HG03457 (cell line): ENCODE measurements around the gene TWIST2.

Experiments used
- ATAC-seq: cut with Tn5 transposase; IDR thresholded peaks from one replicate; pipeline ENCODE4 v1.9.1; 2021; ENCODE audit warnings: moderate number of reproducible peaks; ENCODE audit not compliant: unreplicated experiment

The TWIST2 gene

DNA sequence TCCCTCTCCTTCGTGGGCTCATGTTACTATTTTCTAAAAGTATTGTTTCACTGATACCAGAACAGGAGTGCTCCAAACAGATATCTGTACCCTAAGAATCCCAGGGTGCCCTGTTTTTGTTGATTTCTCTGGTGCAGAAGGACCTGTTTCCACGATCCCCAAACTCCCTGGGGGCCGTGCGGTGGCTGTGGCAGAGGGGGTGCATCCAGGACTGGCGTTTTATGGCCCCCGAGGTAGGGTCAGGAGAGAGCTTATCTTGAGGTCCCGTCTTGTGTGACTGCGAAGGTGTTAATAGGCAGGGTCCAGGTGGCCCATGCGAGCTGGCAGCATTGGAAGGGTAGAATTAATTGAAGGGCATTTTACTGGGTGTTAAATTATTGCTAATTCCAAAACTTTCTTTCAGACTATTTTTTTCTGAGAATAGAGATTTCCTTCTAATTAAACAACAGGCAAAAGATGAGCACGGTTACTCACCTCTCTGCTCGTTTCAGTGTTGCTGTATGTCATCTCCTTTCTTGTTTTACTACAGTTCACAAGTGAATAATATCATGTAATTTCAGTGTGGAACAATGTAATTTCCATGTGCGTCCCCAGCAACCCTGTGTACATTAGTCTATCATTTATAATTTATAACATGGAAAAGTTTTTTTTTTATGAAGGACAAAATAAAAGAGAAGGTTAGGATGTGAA lies 8.2 kb downstream of the TWIST2 start:
- no peak for ATAC-seq

DNA sequence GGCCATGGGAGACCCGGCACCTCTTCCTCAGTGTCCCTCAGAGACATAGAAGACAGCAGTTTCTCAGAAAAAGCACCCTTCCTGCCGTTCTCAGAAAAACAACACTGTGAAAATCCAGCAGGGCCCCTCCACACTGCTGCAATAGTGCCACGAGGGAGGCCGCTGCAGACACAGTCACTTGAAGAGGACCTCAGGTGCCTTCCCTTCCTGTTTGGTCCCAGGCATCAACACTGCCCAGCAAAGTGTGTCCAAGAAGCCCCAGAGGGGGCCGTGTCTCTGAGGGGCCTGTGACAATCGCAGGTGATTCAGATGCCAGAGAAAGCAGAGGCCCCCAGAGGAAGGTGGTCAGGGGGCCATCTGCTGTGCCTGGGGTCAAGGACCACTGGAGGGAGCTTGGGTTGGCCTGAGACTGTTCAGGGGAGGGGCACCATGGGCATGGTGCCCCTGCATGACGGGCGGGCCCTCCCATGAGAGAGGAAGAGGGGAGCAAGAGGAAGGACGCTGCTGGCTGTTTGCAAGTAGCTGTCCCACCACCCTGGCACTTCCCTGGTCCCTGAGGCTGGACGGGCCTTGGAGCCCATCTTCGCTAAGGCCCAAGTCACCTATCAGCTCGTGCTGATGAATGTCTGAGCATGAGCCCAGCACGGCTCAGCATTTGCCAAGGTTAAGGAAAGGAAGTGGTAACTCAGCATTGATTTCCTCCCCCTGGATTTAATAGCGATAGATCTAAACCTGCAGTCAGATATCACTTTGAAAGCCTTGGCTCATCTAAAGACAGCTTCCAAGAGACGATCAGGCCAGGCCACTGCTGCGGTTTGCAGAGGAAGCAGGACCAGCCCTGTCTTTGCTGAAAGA lies 9.1 kb downstream of the TWIST2 start:
- ATAC-seq: no peak

DNA sequence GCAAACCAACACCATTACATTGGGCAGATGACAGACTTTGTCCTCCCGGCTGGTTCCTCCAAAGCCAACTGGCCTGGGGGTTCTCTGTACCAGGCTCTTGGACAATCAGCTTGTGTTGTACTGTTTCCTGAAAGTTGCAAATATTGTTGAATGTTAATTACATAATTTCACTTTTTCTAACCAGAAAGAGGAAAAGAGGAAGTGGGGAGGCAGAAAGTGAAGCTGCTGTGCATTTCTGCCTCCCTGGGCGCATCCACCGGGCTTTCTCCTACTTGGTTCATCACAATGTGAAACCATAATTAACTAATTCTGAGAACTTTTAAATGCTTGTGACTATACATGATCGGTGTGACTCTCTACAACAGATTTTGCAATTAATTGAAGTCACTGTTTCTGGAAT lies 10.1 kb downstream of the TWIST2 start:
- ATAC-seq: no peak

DNA sequence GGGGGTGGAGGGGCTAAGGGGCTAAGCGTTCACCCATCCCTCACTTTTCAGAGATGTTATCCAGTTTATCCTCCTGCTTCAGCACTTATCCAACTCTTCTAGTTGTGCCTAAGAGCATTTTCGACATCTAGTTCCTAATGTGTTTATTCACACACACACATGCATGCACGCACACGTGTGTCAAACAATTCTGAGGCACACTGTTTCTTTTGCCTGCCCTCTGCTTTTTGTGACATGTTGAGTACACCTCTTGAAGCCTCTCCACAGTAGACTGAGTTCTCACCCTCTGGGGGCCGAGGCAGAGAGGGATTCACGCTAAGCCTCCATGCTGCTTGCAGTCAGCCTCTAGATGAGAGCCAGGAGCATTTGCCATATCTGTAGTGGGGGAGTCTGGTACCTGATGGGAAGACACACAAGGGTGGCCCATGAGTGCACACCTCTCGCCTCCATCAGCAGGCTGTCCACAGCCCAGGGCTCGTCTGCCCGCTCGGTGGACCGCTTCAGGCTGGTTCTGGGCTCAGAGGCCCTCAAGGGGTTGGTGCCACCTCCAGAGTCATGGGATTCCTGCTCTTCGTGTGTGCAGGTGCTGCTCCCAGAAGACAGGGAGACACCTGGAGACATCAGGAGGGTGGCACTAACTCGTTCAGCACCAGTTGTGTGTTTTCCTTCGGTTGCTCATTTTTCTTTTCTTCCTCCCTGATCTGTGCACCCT lies 11.9 kb downstream of the TWIST2 start:
- ATAC-seq: no peak

DNA sequence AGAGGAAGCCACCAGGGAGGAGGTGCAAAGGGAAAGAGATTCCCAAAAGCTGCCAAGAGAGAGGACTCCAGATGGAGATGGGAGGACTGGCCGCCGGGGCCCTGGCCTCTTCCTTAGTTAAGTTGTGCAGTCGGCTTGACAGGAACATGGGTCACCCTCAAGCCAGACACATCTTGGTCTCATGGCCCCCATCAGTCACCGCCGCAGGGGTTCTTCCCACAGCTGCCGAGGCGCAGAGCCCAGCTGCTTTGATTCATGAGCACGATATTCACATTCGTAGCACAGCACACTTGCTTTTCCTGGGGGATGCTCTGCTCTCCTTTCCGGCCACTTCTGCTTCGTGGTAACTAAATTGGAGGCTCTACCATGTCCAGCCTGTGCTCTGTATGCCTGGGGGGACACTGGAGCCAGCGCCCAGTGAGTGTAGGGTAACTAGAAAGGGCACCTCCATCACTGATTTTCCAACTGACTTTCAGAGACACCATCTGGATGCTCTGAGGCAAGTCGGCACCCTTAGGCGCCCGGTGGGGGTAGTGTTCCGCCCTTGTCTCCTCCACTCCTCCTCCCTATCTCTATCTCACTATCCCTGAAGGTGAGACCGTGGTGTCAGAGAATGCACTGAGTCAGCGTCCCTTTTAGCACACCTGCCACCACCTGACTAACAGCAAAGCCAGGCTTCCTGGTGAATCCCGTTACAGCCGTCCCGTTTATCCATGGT lies 13.3 kb downstream of the TWIST2 start:
- no peak for ATAC-seq

DNA sequence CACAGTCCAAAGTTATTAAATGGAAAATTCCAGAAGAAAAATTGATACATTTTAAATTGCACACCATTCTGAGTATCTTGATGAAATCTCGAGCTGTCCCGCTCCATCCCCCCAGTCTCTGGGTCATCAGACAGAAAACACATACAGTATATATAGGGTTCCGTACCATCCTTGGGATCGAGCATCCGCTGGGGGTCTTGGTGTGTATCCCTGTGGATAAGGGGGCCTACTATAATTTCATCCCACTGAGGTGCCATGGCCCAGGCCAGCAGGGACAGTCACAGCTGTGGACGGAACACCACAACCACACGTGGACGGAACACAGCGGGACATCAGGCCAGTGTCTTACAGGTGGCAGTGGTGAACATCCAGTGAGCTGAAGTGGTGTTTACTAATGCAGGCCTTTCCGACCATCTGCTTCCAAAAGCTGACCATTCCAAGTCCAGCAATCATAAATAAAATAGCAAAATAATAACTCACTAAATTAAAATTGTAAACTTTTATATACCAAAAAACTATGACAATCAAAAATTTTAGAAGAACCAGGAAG lies 14.0 kb downstream of the TWIST2 start:
- no peak for ATAC-seq

DNA sequence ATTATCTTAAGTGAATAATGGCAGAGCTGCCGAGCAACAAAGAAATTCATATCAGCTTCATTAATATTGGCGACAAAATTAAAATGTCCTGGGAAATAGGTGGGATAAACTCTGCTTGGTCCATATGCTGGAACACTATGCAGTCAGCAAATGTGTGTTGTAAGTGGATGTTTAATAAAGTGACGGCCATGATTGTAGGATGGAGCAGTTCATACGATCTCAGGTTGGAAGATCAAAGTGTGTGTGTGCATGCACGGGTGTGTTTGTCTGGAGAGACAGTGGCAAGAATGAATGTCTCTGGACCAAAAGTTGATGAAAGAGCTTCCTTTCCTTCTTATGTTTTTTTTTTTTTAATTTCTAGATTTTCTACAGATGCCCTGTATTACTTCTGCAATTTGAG lies 14.8 kb downstream of the TWIST2 start:
- no peak for ATAC-seq

DNA sequence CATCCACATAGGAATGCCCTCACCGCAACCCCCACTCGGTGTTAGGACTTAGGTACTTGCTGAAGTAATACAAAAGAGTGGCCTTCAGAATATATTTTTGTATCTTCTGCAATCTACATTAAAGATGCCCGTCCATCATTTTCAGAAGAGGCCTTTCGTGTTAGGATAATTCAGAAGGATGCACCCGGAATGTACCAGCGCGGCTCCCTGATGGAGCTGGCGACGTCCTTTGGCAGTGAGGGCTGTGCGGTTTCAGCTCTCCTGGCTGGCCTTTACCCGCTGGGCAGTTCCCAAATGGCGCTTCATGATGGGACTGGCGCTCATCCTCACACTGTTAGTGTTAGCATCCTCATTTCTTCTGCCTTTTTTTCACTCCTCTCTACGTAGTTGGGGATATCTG lies 15.3 kb downstream of the TWIST2 start:
- ATAC-seq: no peak

DNA sequence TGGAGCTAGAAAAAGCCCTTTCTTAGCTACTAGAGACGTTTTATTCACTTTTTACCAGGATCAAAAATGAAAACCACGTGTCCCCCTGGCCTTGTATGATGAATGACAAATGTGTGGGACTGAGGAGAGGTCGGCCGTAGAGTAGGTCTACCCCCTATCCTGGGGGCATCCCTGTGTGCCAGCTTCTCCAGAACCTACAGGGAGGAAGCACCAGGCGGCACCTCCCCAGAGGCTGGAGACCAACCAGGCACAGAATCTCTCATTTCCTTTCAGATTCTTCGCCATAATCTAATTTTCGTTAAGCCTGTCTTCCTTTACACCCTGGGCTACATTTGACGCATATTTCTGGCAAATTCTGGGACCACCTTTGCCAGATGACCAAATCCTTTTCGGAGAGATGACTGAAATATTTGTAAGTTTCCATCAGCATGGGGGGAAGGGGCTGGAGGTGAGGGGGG lies 15.9 kb downstream of the TWIST2 start:
- ATAC-seq: no peak

DNA sequence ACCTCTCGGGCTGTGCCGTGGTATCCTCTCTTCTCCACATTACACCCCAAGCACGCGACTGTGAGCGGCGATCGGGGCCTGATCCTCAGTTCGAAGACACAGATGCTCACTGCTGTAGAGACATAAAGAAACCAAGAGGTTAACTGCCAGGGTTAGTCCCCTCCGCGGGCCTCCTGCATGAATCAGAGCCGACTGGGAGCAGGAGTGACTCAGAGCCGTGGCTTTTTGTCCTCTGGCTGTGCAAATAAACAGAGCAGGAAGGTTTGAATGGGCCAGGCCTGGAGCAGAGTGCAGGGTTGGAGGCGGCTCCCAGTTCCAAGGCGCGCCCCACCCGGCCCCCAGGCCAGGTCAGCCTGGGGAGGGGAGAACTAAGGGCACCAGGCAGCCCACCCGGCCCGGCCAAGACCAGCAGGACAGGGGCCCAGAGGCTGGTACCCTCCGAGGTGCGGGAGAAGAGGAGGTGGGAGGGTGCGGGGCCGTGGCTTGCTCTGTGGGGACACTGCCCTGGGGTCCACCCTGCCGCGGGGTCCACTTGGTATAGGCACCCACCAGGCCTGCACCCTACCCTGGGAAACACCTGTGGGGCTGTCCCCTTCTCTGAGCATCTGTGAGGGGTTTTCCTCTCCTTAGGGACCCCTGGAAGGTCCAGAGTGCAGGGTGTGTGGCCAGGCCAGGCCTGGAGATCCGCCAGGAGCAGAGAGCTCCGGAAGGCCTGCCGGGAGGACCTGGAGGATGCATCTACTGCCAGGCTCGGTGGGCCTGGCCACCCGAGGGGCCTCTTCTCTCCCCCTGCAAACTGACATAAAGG lies 16.5 kb downstream of the TWIST2 start:
- no peak for ATAC-seq

DNA sequence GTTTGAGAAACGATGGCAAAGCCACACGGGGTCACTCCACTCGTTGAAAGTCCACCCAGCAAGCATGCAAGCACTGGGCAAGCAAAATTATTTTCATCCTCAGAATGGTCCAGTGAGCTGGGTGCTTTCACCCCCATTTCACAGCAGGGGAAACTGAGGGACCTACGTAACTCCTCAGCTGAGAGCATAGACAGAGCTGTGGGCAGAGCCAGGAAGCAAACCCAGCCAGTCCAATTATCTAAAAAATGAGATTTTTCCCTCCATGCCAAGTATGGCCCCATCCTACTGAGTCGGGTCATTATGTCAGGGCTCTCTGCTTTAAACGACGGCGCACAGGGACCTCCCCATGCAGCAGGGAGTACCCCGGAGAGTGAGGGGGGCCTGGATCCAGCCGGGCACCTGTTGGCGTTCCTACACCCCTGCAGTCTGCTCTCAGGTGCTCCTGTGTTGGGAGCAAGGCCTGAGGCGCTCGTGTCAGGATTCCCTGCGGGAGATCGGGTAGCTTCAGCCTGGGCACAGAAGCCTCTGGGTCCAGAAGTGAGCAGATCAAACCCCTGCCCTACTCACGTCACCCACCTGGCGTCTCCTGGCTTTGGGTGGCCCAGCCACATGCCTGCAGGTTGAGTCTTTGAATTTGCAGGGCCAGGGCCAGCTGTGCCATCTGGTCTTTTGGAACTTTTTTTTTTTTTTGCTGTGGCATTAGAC lies 17.3 kb downstream of the TWIST2 start:
- no peak for ATAC-seq

DNA sequence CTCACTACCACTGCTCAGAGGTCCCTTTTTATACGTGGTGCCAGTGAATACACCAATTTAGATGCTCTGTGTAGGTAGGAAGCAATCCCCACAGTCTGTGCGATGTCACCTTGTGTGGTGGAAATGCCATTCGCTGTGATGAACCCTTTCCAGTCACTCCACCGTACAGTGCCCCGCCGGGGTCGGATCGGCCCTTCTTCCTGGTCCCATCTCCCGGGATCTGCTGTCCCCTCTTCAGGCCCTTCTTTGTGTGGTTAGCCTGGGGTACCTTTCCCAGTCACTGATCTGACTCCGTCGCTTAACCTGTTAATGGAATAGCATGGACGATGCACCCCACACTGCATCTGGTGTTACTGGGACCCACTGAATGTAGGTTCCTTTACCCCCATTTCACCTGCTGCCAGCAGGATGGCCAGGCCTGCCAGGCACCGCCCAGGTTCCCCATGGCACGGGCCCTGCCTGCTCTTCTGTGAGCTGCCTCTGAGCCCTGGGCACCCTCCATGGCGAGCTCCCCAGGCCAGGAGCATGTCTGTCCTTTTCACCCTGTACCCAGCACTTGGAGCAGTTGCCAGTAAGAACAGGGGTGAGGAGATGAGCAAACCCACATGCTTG lies 18.0 kb downstream of the TWIST2 start:
- ATAC-seq: no peak

DNA sequence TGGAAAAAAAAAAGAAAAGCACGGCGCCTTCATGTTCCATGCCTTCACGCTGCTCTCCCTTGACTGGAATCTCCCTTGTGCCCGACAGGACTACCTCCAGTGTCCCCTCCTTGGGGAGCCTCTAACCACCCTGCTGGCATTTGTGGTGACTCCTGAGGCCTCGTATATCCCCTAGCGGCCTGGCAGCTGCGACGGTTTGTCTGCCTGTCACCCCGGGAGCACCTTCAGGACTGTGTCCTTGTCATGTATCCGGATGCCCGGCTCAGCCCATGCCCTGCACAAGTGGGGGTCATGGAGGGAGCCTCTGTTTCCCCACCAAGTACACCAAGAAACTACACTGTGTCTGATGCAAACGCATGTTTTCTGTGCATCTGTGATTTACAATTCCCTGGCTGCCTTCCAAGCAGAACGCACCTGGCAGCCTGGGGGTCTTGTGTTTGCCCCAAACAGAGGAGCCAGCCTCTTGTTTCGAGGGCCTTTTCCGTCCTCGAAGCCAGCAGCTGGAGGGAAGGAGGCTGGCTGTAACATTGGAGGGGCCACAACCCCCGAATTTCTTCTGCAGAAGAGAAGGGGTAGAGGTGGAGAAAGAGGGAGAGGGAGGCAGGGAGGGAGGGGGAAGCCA lies 18.9 kb downstream of the TWIST2 start:
- no peak for ATAC-seq

DNA sequence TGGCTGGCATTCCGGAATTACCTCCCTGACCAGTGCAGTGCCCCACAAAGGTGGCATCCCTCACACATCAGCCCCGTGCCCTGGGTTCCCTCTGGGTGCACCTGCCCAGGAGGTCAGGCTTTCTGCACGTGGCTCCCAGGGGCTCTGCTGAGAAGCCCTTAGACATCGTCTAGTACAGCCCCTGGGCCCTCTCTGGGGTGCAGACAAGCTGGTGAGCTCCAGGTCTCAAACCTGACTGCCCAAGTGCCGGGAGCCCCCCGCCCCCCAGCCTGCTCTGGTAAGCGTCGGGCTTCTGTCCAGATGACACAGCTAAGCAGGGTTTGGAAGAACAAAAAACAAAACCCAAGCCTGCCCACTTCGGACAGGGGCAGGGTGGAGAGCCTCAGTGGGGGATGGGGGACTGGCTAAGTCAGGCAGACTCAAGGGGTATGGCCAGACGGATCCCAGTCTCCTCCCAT lies 20.2 kb downstream of the TWIST2 start:
- no peak for ATAC-seq

DNA sequence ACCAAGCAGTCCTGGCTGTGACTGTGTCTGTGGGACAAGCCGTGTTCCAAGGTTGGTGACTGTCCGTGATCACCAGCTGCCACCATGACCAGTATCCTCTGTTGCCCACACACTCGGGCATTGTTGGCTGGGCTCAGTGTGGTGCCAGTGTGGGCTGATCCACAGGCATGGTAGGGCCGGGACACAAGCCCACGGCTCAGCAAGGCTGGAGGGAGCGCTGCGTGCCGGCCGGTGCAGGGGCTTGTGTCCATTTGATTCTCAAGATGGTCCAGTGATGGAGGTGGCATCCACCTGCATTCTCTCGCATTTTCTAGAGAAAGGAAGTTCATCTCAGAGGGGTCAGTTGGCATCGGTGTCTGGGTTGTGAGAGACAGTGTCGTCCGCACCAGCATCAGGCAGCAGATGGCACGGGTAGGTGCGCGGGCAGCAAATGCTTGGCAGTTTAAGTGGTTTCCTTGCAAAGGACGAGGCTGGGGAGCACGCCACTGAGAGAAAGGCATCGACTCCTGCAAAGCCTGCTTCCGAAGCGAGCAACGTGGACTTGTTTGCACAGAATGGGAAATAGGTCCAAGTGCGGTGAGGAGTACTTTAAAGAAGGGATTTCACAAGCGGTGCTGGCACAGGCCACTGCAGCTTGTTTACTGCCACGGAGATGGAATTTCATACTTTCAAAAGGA lies 20.9 kb downstream of the TWIST2 start:
- ATAC-seq: no peak

DNA sequence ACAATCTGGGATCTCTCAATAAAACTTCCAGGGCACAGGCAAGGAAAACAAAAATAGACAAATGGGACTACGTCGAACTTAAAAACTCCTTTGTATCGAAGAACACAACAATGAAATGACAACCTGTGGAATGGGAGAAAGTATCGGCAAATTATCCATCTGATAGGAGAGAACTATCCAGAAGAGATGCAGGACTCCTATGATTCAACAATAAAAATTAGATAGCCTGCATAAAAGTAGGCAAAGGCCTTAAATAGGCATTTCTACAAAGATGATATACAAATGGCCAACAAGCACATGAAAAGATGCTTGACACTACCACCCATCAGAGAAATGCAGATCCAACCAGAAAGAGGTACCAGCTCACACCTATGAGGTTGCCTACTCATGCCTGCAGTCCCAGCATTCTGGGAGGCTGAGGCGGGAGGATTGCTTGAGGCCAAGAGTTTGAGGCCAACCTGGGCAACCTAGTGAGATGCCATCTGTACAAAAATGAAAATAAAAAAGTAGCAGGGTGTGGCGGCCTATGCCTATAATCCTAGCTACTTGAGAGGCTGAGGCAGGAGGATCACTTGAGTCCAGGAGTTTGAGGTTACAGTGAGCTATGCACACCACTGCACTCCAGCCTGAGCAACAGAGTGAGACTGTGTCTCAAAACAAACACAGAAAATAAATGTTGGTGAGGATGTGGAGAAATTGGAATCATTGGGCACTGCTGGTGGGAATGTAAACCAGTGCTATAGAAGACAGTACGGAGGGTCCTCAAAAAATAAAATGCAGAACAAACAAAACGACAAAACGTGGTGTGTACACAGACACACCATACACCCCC lies 21.6 kb downstream of the TWIST2 start:
- ATAC-seq: no peak

DNA sequence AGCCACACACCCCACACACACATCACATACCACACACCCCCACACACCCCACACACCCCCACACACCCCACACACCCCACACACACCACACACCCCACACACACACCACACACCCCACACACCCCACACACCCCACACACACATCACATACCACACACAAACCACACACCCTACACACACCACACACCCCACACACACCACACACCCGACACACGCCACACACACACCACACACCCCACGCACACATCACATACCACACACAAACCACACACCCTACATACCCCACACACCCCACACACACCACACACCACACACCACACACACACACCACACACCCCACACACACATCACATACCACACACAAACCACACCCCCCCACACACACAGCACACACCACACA lies 22.4 kb downstream of the TWIST2 start:
- ATAC-seq: no peak
